NB4 (cell line): Measurements from ENCODE around the gene FAM76A.
A peak's percentile ranks its signal among the peaks of the same experiment; 100 is the strongest.
"Not testable (repeated sequence)": the region's sequence is repeated elsewhere in the genome, so short reads cannot be mapped to it uniquely, and the experiment has no call there.

Experiments
- DNase-seq: peaks from one replicate; pipeline ENCODE4 v3.0.0; 2010; ENCODE audit warnings: low read depth
- H3K4me3 ChIP-seq: one replicate; pipeline ENCODE4 v1.5.1; 2011; ENCODE audit warnings: mild to moderate bottlenecking, low read depth, low read length, moderate library complexity
- MYC ChIP-seq: IDR thresholded peaks from 2 replicates; pipeline ENCODE4 v1.6.1; 2011; ENCODE audit warnings: low read depth, low read length
- POLR2A ChIP-seq: IDR thresholded peaks from 2 replicates; pipeline ENCODE4 v1.6.1; 2011; ENCODE audit warnings: mild to moderate bottlenecking; ENCODE audit not compliant: insufficient read length; ENCODE audit errors: extremely low read depth
- TF ChIP-seq, protein P1 (sequence below): IDR thresholded peaks from 2 replicates; pipeline ENCODE4 v1.6.1; 2011; ENCODE audit warnings: low read depth, low read length
- TF ChIP-seq, protein P2 (sequence below): IDR thresholded peaks from one replicate; pipeline ENCODE4 v1.5.1; 2012; ENCODE audit warnings: low read depth, low read length

FAM76A gene

DNA sequence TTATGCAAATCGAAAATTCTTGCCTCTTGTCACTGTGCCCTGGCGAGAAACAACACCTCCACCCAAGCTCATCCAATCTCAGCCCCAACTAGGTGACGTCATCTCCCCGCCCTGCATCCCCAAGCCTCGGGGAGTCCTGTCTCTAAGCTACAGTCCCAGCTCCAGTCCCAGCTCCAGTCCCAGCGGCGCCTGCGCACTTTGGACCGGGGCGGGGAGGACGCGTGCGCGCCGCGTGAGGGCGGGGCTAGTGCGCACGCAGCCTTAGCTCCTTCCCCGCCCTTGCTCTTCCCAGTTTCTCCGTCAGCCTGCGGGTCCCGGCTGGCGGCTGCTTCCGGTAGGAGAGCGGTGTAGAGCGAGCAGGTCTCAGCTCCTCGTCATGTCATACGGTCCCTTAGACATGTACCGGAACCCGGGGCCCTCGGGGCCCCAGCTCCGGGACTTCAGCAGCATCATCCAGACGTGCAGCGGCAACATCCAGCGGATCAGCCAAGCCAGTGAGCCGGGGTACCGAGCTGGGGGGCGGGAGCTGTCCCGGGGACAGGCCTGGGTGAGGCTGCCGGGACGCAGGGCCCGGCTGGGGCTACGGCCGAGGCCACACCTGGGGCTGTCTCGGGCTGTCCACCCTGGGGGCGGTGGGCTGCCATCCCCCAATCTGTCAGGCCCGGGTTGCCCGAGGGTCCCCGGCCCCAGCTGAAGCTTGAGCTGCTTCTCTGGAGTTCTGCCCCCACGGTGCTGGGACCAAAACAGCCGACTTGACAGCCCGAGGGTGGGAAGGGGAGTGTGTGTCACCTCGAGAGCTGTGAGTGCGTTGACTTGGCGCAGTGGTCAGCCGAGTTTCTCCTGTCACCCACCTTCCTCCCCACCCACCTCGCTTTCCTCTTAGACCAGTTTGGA, 47.4 kb downstream of the FAM76A start, which contains the start of gene STX12:
TSS of gene STX12 (plus strand) at position 288 of the 894 bp plus-strand sequence. CDS start at position 377, 89 bp downstream.
- TF ChIP-seq POLR2A, result peak; percentile 41
- TF ChIP-seq, protein P1, sequence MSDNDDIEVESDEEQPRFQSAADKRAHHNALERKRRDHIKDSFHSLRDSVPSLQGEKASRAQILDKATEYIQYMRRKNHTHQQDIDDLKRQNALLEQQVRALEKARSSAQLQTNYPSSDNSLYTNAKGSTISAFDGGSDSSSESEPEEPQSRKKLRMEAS, result peak; percentile 54
- TF ChIP-seq, protein P2, sequence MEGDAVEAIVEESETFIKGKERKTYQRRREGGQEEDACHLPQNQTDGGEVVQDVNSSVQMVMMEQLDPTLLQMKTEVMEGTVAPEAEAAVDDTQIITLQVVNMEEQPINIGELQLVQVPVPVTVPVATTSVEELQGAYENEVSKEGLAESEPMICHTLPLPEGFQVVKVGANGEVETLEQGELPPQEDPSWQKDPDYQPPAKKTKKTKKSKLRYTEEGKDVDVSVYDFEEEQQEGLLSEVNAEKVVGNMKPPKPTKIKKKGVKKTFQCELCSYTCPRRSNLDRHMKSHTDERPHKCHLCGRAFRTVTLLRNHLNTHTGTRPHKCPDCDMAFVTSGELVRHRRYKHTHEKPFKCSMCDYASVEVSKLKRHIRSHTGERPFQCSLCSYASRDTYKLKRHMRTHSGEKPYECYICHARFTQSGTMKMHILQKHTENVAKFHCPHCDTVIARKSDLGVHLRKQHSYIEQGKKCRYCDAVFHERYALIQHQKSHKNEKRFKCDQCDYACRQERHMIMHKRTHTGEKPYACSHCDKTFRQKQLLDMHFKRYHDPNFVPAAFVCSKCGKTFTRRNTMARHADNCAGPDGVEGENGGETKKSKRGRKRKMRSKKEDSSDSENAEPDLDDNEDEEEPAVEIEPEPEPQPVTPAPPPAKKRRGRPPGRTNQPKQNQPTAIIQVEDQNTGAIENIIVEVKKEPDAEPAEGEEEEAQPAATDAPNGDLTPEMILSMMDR, result no peak
- H3K4me3 ChIP-seq, result peak within 1 kb of the TSS; percentile 91
- peak; percentile 95 for DNase-seq

DNA sequence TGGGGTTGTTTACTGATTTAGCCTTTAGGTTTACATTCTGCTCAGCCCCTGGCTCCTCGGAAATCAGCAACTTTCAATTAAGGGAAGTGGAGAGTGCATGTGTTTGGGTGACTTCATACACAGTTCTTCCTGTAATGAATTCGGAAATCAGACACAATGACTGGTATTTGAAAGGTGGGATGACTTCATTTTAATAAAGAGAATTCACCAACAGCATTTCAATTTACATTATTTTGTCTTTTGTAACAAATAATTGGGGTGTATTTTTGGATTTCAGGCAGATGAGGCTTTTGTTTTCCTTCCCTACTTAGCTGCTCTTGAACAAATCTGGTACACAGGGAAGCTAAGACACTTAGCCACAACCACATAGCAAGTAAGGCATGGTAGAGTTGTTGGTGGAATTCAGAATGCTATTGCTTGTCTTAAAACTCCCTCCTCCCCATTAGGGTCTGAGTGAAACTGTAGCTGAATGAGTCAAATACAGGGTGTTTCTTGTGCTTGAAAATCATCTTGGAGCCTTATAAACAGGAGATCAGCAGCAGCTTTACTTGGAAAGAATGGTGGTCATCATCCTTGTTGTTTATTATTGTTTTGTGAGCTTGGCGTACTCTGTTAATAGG, 48.2 kb downstream of the FAM76A start:
- TF ChIP-seq POLR2A (no peak), MYC (no peak)
- TF ChIP-seq, protein P2, result no peak
- TF ChIP-seq, protein P1, result peak; percentile 41; the same call in 1 of the 2 replicates
- H3K4me3 ChIP-seq, result peak overlapping the region; percentile 91
- DNase-seq, result peak; percentile 55

DNA sequence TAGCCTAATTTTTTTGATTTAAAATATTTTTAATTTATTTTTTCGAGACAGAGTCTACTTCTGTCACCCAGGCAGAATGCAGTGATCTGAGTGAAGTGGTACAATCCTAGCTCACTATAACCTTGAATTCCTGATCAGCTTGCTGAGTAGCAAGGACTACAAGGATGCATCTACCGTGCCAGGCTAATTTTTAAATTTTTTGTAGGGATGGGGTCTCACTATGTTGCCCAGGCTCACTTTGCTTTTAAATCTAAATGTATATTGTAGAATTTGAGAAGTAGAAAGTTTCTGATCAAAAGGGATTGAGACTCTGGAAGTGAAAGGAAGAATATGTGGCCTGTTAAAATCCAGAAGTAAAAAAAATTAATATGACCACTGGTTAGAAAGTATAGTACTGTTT, 48.9 kb downstream of the FAM76A start:
- peak overlapping the region; percentile 91 for H3K4me3 ChIP-seq
- TF ChIP-seq, protein P1, result no peak
- TF ChIP-seq, protein P2, result no peak
- TF ChIP-seq POLR2A (no peak), MYC (no peak)
- DNase-seq, result no peak

DNA sequence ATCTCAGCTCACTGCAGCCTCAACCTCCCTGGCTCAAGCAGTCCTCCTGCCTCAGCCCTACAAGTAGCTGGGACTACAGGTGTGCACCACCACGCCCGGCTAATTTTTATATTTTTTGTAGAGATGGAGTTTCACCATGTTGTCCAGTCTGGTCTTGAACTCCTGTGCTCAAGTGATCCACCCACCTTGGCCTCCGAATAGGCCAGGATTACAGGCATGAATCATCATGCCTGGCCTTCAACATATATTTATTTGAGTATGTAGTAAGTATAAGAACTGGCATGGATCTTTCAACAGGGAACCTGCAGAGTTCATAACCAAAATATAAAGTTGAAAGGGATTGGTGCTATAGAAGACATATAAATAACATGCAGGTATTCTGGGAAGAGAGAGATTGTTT, 49.6 kb downstream of the FAM76A start:
- not testable (repeated sequence) for H3K4me3 ChIP-seq, DNase-seq

DNA sequence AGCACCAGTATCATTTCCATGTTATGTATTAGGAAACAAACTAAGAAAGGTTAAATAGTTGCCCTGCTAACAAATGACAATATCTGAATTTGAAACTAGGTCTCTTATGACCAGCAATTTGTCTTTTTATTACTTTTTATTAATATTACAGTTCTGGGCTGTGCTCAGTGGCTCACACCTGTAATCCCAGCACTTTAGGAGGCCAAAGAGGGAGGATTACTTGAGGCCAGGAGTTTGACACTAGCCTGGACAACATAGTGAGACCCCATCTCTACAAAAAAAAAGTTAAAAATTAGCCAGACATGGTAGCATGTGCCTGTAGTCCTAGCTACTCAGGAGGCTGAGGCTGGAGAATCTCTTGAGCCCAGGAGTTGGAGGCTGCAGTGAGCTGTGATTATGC, 50.5 kb downstream of the FAM76A start:
- not testable (repeated sequence) for H3K4me3 ChIP-seq, DNase-seq

DNA sequence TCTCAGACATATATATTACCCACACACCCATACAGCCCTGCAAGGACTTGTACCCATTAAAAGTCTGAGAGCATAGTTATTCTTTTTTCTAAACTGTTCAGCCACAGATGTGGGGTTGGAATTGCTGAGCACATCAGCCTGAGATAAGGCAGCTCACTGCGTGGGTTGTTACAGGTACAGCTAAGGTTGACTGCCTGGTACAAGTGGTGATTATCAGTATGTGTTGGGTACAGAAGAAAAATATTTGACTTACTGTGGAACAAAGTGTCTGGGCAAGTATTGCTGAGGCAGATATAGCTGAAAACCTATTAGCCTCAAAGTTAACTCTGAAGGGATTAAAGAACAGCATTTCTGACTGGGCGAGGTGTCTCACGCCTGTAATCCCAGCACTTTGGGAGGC, 52.3 kb downstream of the FAM76A start:
- no peak for TF ChIP-seq MYC
- TF ChIP-seq, protein P1, result no peak
- TF ChIP-seq, protein P2, result no peak
- TF ChIP-seq POLR2A, result no peak
- no peak overlapping the region for H3K4me3 ChIP-seq
- DNase-seq, result no peak
